GM19239 (cell line): ENCODE results near the gene DNAJB5.
A peak's percentile ranks its signal among the peaks of the same experiment; 100 is the strongest.
"Not testable (repeated sequence)": the region's sequence is repeated elsewhere in the genome, so short reads cannot be mapped to it uniquely, and the experiment has no call there.

ENCODE experiments used
- DNase-seq: peaks from one replicate; pipeline ENCODE4 v3.0.0; 2011; ENCODE audit warnings: low spot score; ENCODE audit not compliant: insufficient read length
- FAIRE-seq: peaks from 2 replicates; lab custom pipeline; 2011; peaks lifted over from hg19 to GRCh38; lab: Jason Lieb, UNC

DNAJB5 gene

DNA sequence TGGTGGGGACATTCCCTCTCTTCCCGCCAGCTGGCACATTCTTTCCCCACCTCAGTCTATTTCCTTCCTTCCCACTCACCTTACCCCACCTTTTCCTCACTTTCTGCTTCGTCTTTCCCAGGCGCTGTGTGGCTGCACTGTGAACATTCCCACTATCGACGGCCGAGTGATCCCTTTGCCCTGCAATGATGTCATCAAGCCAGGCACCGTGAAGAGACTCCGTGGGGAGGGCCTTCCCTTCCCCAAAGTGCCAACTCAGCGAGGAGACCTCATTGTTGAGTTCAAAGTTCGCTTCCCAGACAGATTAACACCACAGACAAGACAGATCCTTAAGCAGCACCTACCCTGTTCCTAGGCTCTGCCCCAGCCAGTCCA lies 7.3 kb downstream of the DNAJB5 start:
- DNase-seq (no peak), FAIRE-seq (no peak)

DNA sequence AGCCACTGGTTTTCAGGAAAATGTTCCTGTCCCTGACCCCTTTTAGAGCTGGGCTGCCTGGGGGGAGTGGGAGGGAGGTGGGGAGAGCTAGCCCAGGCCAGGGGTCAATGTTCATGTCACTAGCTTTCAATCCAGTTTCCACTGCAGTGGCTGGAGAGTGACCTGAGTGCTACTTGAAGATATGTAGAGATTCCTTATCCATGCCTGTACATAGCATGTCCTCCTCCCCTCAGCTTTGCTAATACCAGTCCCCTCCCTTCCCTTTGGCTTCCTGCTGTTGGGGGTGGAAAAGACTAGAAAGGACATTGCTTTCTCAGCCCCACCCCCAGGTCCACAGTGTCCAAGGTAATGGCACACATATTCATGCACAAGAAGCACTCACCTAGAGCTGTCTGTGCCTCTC lies 7.8 kb downstream of the DNAJB5 start:
- FAIRE-seq (no peak), DNase-seq (no peak)

DNA sequence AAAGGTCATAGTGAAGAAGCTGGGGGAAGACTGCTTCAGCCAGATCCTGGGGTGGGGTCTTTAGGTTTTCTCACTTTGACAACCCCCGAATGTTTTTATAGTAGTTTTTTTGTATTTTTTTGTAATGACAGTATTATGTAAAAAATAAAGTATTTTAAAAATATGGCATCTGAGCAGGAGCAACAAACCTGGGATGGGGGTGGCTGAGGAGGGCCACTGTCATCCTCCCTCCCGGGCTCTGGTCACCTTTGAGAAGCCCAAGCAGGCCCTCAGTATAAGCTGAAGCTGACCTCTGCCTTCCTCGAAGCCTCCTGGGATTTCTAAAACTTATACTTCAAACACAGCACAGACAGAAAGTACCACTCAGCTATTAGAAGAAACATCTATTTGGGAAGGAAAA lies 8.7 kb downstream of the DNAJB5 start:
- no peak for DNase-seq
- no peak for FAIRE-seq

DNA sequence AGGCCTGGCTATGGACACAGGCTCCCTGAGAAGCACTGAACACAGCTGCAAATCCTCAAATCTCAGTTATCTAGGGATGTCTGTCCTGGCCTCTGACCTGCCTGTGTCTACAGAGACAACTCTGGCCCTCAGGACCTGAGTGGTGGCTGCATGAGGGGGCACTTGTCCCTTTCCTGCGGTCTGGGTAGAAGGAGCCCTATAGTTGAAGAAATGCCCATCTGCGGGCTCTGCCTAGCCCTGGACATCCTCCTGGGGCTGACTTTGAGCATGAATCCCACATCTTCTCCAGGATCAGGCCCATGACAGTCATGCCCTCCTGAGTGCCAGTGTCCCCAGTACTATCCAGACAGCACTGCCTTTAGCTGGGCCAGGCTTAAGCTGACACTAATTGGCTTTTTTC lies 10.0 kb downstream of the DNAJB5 start:
- no peak for FAIRE-seq

DNA sequence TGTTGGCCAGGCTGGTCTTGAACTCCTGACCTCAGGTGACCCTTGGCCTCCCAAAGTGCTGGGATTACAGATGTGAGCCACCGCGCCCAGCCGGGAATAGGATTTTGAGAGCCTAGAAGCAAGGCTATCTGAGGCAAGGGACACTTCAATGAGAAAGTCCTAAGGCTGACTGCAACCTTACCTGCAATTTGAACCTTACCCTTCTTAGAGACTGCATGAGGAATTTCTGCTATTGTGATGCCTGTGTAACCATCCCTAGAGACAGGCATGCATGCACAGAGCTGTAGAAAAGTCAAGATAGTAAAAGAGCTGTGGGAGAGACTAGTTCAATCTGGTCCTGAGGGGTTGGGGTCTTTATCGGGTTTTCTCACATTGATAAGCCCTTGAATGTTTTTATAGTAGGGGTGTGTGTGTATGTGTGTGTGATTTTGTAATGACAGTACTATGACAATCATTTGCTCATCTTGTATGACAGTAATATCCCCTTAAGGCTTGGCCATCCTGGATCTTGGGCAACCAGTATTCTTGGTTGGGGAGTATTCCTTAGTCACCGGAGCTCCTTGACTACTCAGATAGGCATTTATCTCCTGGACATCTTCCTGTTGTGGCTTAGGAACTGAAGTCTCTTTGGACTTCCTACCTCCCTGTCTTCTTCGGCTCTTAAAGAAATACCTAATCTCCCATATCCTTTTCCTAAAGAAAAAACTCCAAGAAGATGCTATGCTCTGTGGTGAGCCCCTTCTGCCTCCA lies 11.2 kb downstream of the DNAJB5 start:
- FAIRE-seq (no peak), DNase-seq (no peak)

More for the DNA sequence above, 10.0 kb downstream of the DNAJB5 start:
- DNase-seq, result no peak

DNA sequence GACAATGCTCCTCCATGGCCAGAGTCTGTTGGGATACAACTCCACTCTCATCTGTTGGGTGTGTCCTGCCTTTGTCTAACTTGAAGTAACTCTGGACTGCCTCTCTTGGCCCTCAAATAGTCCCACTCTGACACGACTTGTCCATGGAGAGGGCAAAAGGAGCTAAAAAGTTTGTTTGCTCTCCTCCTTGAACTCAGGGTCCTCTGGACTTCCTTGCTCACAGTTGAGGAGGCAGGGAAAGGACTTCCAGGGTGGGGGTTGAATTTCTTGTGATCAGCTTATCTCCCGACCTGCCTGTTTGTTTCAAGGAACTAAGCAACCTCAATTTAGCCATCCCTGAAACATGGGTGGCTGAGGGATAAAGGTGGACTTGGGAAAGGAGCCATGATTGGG lies 11.7 kb downstream of the DNAJB5 start:
- FAIRE-seq (no peak), DNase-seq (no peak)

DNA sequence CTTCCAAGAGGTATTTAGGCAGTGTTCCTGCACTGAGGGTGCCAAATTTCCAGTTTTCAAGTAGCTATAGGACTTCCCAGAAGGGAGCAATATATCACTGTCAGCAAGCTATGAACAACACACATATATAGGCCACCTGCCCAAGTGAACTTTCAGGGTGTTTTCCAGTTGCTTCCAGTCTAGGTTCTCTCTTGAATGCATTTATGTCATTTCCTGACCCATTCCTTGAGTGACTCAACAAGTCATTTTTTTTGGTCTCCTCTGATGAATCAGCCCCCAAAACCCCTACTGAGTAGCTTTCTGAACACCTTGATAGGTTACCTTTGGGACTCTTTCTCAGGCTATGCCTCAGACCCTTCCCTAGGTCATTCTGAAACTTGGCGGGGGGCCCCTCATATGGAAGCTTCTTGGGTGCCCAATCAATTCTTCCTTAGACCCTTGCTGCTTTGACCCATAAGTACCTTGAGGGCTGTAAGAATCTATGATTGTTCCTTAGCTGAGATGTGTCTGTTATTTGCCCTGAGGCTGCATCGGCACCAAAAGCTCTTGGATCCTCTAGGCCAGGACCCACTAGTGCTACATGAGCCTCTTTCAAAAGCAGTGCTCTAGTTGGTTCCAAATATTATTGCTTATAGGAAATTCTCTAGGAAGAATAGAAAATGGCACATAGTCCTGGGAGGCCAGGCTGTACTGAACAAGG lies 12.4 kb downstream of the DNAJB5 start:
- no peak for FAIRE-seq
- no peak for DNase-seq

DNA sequence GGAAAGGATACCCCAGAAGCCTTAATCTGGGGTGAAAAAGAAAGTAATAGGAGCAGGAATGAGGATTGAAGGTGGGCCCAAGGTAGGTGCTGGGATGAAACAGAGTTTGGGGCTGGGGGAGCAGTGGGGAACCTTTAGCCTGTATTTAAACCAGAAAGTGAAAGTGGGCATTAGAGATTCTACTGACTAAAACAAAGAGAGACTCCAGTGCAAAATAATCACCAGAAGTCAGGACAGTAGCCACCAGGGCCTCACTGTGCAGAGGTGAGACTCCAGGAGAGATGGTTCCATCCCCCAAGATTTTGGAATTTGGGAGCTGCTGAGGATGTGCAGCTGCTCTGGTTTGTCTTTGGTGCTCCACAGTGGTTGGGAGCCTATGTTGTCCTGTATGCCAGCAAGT lies 13.1 kb downstream of the DNAJB5 start:
- no peak for DNase-seq
- FAIRE-seq, result no peak

DNA sequence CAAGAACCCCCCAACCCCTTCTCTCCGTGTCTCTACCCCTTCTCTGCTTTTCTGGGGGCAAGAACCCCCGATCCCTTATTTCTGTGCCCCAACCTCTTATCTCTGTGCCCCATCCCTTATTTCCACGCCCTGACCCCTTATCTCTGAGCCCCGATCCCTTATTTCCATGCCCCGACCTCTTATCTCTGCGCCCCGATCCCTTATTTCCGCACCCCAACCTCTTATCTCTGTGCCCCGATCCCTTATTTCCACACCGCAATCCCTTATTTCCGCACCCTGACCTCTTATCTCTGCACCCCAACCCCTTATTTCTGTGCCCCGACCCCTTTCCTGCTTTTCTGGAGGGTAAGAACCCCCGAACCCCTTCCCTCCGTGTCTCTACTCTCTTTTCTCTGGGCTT lies 14.8 kb downstream of the DNAJB5 start:
- FAIRE-seq, DNase-seq: not testable (repeated sequence)

DNA sequence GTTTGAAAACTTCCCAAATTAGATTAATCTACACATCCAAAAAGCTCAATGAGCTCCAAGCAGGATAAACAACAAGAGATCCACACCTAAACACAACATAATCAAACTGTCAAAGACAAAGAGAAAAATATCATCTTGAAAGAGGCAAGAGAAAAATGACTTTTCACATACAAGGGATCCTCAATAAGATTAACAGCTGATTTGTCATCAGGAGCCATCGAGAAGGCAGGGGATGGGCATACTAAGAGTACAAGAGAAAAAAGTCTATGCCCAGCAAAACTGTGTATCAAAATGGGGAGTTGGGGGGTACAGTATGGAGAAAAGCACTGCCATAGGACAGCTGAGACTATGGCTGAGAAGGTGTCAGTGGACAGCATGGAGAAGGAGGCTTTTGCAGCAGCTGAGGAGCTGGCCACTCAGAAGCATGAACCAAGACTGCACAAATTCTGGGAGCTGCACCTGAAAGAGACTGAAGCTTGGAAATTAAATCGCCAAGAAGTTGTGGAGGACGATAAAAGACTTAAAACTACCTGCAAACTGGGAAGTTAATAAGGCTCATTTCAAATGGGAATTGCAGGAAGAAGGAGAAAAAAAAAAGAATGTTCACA lies 20.9 kb downstream of the DNAJB5 start:
- FAIRE-seq (no peak), DNase-seq (no peak)

DNA sequence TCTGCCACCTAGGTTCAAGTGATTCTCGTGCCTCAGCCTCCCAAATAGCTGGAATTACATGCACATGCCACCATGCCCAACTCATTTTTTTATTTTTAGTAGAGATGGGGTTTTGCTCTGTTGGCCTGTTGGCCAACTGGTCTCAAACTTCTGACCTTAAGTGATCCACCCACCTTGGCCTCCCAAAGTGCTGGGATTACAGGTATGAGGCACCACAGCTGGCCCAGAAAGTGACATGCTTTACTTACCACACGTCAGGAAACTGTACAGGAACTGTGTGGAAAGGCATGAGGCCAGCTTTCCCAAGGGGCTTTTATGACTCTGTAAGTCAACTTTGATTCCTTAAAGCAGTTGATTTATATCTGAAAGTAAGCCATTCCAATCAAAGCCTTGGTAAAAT lies 25.0 kb downstream of the DNAJB5 start:
- FAIRE-seq (no peak), DNase-seq (no peak)

DNA sequence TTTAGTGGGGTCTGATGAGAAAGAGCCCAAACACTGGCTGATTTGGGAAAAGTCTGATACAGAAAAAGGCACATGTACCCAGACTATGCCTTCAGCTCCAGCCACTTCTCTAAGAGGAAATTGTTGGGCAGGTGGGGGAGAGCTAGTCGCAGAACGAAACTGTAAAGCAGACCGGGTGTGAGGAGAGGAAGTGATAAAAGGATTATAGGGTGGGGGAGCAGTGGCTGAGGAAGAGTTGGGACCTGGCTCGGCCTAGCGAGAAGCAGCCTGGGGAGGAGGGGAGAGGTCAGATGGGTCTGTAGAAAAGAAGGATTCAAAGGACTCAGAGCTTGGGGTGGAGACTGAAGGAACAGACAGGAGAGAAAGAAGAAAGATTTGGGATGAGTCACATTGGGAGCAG lies 33.9 kb downstream of the DNAJB5 start:
- DNase-seq, result not testable (repeated sequence)
- FAIRE-seq, result peak; percentile 31

DNA sequence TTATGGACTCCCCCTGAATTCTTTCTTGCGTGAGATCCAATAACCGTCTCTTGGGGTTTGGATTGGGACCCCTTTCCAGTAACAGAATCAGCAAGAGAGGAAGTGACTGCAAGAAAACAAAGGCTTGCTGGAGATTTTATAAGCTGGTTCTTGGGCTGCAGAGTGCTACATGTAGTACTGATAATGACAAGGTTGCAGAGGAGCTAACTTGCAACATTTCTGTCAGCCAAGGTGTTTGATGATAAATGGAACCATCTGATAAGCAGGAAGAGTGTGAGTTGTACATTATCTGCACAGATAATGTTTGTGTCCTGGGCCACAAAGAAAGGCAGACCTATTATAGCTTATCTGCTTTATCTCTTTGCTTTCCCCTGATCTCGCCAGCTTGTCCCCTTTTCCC lies 37.1 kb downstream of the DNAJB5 start:
- DNase-seq (no peak), FAIRE-seq (no peak)

DNA sequence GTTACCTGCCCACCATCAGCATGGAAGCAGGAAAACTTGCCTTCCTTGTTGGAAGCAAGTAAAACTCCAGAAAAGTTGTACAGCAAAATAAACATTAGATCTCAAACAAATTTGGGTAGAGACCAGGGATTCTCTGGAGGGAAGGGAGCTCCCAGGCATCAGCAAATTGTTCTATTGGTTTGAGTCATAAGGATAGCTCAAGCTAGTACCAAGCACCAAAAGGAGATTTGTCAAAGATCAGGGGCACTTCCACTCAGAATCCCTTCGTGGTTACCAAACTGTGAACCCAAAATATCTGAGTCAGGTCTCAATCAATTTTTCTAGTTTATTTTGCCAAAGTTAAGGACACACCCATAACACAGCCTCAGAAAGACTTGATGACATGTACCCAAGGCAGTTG lies 37.8 kb downstream of the DNAJB5 start:
- FAIRE-seq (no peak), DNase-seq (no peak)

DNA sequence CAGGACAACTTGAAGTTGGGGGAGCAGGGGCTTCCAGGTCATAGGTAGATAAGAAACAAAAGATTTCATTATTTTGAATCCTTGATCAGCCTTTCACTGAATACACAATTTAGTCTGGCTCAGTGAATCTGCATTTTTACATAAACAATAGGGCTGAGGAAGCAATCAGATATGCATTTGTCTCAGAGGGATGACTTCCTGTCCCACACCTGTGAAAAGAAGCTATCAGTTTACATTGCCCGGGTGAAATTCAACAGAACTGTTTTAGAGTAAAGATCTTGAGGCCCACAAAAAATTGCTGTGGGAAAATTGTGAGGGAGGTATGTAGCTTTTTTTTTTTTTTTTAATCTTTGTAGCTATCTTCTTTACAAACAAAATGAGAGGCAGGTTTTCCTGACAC lies 38.3 kb downstream of the DNAJB5 start:
- no peak for DNase-seq
- FAIRE-seq, result no peak

DNA sequence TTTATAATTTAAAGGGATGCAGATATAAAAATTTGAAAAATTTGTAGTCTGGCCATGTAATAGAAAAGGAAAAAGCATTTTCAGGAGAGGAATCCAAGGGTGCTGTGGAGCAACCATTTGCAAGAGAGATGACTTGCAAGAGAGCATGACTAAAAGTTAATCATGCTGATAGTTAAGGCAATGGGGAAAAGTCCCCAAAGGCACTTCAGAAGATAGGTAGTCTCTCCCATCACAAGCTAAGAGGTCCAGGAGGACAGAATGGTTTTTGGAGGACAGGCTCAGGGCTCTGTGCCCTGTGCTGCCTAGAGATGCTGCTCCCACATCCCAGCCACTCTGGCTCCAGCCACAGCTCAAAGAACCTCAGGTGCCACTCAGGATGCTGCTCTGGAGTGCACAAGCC lies 38.8 kb downstream of the DNAJB5 start:
- no peak for DNase-seq
- FAIRE-seq, result no peak

DNA sequence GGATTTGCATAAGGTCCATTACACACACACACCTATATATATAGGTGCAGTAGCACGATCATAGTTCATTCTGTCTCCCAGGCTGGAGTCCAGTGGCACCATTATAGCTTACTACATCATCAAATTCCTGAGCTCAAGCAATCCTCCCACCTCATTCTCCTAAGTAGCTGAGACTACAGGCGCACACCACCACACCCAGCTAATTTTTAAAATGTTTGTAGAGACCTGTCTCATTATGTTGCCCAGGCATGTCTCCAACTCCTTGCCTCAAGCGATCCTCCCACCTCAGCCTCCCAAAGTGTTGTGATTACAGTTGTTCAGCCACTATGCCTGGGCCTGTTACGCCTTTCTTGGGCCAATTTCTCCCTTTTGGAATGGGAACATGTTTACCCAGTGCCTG lies 39.7 kb downstream of the DNAJB5 start:
- DNase-seq (no peak), FAIRE-seq (no peak)

DNA sequence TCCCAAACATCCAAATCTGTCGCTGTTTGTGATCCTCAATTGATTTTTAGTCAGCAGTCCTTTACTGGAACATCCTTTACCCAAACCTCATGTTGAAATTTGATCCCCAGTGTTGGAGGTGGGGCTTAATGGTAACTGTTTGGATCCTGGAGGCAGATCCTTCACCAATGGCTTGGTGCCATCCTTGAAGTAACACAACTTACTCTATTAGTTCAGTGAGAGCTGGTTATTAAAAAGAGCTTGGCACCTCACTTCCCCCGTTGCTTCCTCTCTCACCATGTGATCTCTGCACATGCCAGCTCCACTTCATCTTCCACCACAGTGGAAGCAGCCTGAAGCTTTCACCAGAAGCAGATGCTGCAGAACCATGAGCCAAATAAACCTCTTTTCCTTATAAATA lies 40.3 kb downstream of the DNAJB5 start:
- no peak for DNase-seq
- no peak for FAIRE-seq

DNA sequence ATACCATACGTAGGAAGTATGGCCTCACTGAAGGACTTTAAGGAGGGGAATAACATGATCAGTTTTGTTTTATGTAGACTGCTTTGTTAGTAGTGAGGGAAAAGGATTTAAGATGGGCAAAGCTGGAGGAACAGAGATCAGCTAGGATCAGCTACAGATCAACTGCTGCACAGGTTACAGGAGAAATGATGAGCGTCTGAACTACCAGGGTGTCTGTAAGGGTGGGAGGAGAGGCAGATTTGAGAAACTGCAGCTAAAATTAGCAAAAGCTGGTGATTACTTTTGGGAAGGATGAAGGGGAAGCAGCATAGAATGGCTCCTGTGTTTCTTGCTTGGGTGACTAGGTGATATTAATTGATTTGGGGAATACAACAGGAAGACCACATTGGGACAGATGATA lies 43.6 kb downstream of the DNAJB5 start:
- FAIRE-seq, result no peak
- no peak for DNase-seq

DNA sequence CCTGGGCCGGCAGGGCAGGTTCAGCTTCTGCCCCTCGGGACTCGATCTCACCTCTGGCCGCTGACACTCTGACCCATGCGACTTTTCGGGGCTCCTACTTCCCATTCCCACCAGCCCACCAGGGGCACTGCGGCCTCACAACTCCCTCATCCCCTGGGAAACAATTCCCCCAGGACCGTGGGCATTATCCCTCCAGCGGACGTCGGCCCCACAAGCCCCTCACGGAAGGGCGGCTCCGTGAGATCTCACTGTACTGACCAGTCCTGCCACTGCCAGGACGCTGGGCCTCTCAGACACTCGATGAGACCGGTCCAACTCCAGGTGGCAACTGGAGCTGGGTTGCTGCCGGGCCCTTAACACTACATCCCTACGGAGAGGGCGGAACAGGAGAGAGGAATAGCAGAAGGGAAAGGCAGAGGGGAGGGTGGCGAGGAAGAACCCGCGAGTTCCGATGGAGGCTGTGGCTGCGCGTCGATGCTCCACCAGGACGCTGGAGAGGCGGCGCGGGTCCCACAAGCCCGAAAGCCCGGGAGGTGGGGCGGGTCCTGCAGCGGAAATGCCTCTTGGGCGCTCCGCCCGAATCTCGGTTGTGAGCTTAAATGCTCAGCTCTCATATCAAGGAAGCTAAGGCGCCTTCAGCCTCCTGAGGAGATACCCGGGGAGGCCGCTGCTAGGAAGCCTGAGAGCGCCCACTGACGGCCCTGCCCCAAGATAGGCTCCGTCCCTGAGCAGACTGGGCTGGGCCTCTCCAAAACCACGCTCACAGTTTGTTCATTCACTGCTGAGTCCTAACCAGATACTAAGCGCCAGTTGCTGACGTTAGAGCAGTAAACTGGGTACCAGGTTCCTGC lies 46.5 kb downstream of the DNAJB5 start:
- FAIRE-seq (no peak), DNase-seq (no peak)
